HepG2 (cell line): ENCODE measurements around the gene DLX4. TPM values are rescaled to one million over a fixed set of nuclear protein-coding genes. Genes with fewer than 3 reads are reported as not detected.

Source experiments
- BORCS8-MEF2B ChIP-seq: sonication (generic); formaldehyde crosslinking; IDR thresholded peaks from 2 replicates; pipeline ENCODE4 v1.8.0; 2022; ENCODE audit warnings: mild to moderate bottlenecking, missing genetic modification reagents
- CREBL2 ChIP-seq: sonication (generic); formaldehyde crosslinking; IDR thresholded peaks from 2 replicates; pipeline ENCODE4 v1.8.1; 2023; ENCODE audit warnings: missing genetic modification reagents, mild to moderate bottlenecking, borderline replicate concordance
- DNMT1 ChIP-seq: sonication (generic); formaldehyde crosslinking; IDR thresholded peaks from 2 replicates; pipeline ENCODE4 v1.5.1; 2020; ENCODE audit warnings: mild to moderate bottlenecking, missing genetic modification reagents
- FOXK1 ChIP-seq: sonication (generic); formaldehyde crosslinking; IDR thresholded peaks from 2 replicates; pipeline ENCODE4 v1.4.0; 2020; ENCODE audit warnings: low read depth, missing genetic modification reagents, borderline replicate concordance
- KLF11 ChIP-seq: IDR thresholded peaks from 2 replicates; pipeline ENCODE4 v1.6.1; 2016; ENCODE audit warnings: missing compliant biosample characterization
- MIER3 ChIP-seq: IDR thresholded peaks from 2 replicates; pipeline ENCODE4 v1.6.1; 2016; ENCODE audit warnings: missing compliant biosample characterization, borderline replicate concordance
- NR1H2 ChIP-seq: sonication (generic); formaldehyde crosslinking; IDR thresholded peaks from 2 replicates; pipeline ENCODE4 v1.8.1; 2022; ENCODE audit warnings: low read depth, missing genetic modification reagents, borderline replicate concordance
- SMARCE1 ChIP-seq: fragments of 450-650 bp; IDR thresholded peaks from 2 replicates; pipeline ENCODE4 v1.6.1; 2017; ENCODE audit warnings: borderline replicate concordance
- SP140L ChIP-seq: sonication (generic); formaldehyde crosslinking; IDR thresholded peaks from 2 replicates; pipeline ENCODE4 v1.4.0; 2020; ENCODE audit warnings: missing genetic modification reagents, borderline replicate concordance
- STAT6 ChIP-seq: sonication (generic); formaldehyde crosslinking; IDR thresholded peaks from 2 replicates; pipeline ENCODE4 v1.4.0; 2020; ENCODE audit warnings: missing genetic modification reagents, mild to moderate bottlenecking, borderline replicate concordance
- ZBTB14 ChIP-seq: sonication (generic); formaldehyde crosslinking; IDR thresholded peaks from 2 replicates; pipeline ENCODE4 v1.4.0; 2020; ENCODE audit warnings: missing genetic modification reagents
- ZHX1 ChIP-seq: sonication (generic); formaldehyde crosslinking; IDR thresholded peaks from 2 replicates; pipeline ENCODE4 v1.8.1; 2022; ENCODE audit warnings: low read depth, mild to moderate bottlenecking, missing genetic modification reagents
- ZNF275 ChIP-seq: sonication (generic); formaldehyde crosslinking; IDR thresholded peaks from 2 replicates; pipeline ENCODE4 v1.8.0; 2022; ENCODE audit warnings: missing genetic modification reagents, mild to moderate bottlenecking, inconsistent platforms, borderline replicate concordance
- ZNF280D ChIP-seq: sonication (generic); formaldehyde crosslinking; IDR thresholded peaks from 2 replicates; pipeline ENCODE4 v1.5.1; 2020; ENCODE audit warnings: mild to moderate bottlenecking, missing genetic modification reagents
- ZNF501 ChIP-seq: sonication (generic); formaldehyde crosslinking; IDR thresholded peaks from 2 replicates; pipeline ENCODE4 v1.5.1; 2020; ENCODE audit warnings: mild to moderate bottlenecking, moderate library complexity, missing genetic modification reagents
- ZNF605 ChIP-seq: sonication (generic); formaldehyde crosslinking; IDR thresholded peaks from 2 replicates; pipeline ENCODE4 v1.8.0; 2022; ENCODE audit warnings: mild to moderate bottlenecking, missing genetic modification reagents
- ZNF724P ChIP-seq: sonication (generic); formaldehyde crosslinking; IDR thresholded peaks from 2 replicates; pipeline ENCODE4 v1.8.0; 2022; ENCODE audit warnings: missing genetic modification reagents, borderline replicate concordance
- ZNF772 ChIP-seq: sonication (generic); formaldehyde crosslinking; IDR thresholded peaks from 2 replicates; pipeline ENCODE4 v1.5.0; 2020; ENCODE audit warnings: mild to moderate bottlenecking, missing genetic modification reagents
- polyA plus RNA-seq, 8 experiments: library from polyadenylated mRNA; depleted of rRNA in 3 of 8; stranded (reverse) in 7 of 8; unstranded in 1 of 8; fragments of >200 nt; fragmentation: Illumina TruSeq in 4 of 8; extraction: Trizol in 4 of 8; gene quantifications; 2 replicates each; pipeline versions ENCODE4 v1.2.1 to v1.2.3, GENCODE V29; 2011 to 2016; ENCODE audit warnings: low read depth in 4 of 8, missing spikeins in 1 of 8, mixed read lengths in 1 of 8; ENCODE audit not compliant: insufficient read depth in 1 of 8
- total RNA-seq, 5 experiments: library from RNA; depleted of rRNA; stranded (reverse); fragments of >200 nt; fragmentation: Illumina TruSeq; extraction: Trizol; gene quantifications; 2 replicates each; pipeline ENCODE4 v1.2.3, GENCODE V29; 2016; ENCODE audit warnings: low read depth in 1 of 5

Gene DLX4
- total and polyA plus RNA-seq, 2 of the 13 experiments (the other 11 are each of a cell fraction or from before 2014, with no cell fraction given), result 0.55 to 2.3 TPM

GRCh38 chr17:49972486-49973270 is 3.7 kb downstream of the DLX4 start (continued):
- TF ChIP-seq ZHX1 (no peak), FOXK1 (no peak), NR1H2 (no peak), CREBL2 (CRISPR knock-in tag) (no peak), ZNF501 (CRISPR knock-in tag) (no peak), ZNF280D (CRISPR knock-in tag) (no peak), ZBTB14 (CRISPR knock-in tag) (no peak), BORCS8-MEF2B (no peak), MIER3 (CRISPR knock-in tag) (no peak), KLF11 (CRISPR knock-in tag) (no peak), ZNF724P (CRISPR knock-in tag) (no peak), ZNF605 (no peak), ZNF772 (CRISPR knock-in tag) (no peak), STAT6 (CRISPR knock-in tag) (no peak), SMARCE1 (no peak), ZNF275 (CRISPR knock-in tag) (no peak), SP140L (CRISPR knock-in tag) (no peak), DNMT1 (CRISPR knock-in tag) (no peak)
